Measurements from ENCODE around the gene ZNF467.

ZNF467 gene

GRCh38 chr7:149734791-149735075 is 38.7 kb downstream of the ZNF467 start:
- in situ Hi-C loops (cut with HindIII; ENCODE audit: low sequenced_read_pairs) = no loop called here
- H3K4me3 ChIP-seq (ENCODE audit: low read depth, low read length) = no peak overlapping the region
- TF ChIP-seq, protein P1, sequence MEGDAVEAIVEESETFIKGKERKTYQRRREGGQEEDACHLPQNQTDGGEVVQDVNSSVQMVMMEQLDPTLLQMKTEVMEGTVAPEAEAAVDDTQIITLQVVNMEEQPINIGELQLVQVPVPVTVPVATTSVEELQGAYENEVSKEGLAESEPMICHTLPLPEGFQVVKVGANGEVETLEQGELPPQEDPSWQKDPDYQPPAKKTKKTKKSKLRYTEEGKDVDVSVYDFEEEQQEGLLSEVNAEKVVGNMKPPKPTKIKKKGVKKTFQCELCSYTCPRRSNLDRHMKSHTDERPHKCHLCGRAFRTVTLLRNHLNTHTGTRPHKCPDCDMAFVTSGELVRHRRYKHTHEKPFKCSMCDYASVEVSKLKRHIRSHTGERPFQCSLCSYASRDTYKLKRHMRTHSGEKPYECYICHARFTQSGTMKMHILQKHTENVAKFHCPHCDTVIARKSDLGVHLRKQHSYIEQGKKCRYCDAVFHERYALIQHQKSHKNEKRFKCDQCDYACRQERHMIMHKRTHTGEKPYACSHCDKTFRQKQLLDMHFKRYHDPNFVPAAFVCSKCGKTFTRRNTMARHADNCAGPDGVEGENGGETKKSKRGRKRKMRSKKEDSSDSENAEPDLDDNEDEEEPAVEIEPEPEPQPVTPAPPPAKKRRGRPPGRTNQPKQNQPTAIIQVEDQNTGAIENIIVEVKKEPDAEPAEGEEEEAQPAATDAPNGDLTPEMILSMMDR (IDR thresholded peaks at IDR 0.05; ENCODE audit: low read depth, low read length) = no peak
- no peak for DNase-seq (ENCODE audit: low read depth, low spot score)

DNA sequence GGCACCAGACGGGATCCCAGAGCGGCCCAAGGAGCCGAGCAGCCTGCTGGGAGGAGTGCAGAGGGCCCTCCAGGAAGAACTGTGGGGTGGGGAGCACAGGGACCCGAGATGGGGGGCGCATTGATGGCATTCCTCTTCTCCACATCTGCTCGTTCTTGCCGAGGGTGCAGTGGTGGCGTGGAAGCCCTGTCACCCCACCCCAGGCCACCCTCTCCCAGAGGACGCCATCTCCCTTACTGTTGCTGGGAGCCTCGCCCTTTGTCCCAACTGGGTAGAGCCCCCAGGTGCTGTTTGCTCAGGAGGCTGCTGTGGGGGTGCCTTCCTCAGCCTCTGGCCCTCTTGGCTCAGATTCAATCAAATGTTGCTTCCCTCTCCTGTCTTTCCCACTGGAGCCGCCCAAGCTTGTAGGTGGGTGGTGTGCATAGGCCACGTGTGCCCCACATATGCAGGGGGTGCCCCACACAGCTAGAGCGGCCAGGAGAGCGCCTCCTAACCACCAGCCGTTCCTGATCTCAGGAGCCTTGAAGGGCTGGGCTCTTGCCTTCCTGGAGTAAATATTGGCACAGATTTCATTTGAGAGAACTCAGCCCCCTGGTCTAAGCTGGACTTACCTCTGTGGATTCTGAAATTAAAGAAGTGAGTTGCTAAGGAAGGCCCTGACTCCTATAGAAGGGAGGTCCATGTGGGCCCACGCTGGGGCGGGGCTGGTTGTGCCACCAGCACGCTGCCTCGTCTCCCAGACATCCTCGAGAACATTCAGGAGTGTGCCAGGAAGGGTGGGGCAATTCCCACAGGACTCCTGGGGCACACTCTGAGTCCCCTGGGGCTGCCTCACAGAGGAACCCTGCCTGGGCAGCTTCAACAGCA is 39.2 kb downstream of the ZNF467 start:
- in situ Hi-C loops (cut with HindIII; ENCODE audit: low sequenced_read_pairs) = no loop called here
- no peak overlapping the region for H3K4me3 ChIP-seq (ENCODE audit: low read depth, low read length)
- DNase-seq (ENCODE audit: low read depth, low spot score) = no peak
- TF ChIP-seq, protein P1 (IDR thresholded peaks at IDR 0.05; ENCODE audit: low read depth, low read length) = no peak

GRCh38 chr7:149733131-149733923 is 40.1 kb downstream of the ZNF467 start:
- TF ChIP-seq, protein P1 (IDR thresholded peaks at IDR 0.05; ENCODE audit: low read depth, low read length) = no peak
- in situ Hi-C loops (cut with HindIII; ENCODE audit: low sequenced_read_pairs) = no loop called here
- H3K4me3 ChIP-seq (ENCODE audit: low read depth, low read length) = no peak overlapping the region
- DNase-seq (ENCODE audit: low read depth, low spot score) = no peak

DNA sequence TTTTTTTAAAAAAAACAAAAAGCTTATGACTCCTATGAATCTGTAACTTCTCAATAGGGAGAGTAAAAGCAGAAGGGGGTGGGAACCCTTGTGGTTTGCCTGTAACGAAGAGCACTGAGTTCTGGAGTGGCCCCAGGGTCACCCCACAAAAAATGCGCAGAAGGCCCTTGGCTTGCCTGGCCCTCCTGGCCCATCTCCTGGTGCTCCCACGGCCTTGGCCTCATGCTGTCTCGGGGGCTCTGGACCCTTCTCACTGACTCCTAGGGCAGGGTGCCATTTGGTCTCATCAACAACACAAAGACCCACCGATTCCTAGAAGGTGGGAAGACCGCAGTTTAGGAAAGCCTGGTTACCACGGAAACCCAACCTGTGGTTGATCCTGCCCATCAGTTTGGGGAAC is 40.8 kb downstream of the ZNF467 start:
- in situ Hi-C loops (cut with HindIII; ENCODE audit: low sequenced_read_pairs) = no loop called here
- TF ChIP-seq, protein P1 (IDR thresholded peaks at IDR 0.05; ENCODE audit: low read depth, low read length) = no peak
- H3K4me3 ChIP-seq (ENCODE audit: low read depth, low read length) = no peak overlapping the region
- DNase-seq (ENCODE audit: low read depth, low spot score) = no peak

- DNase-seq (ENCODE audit: low read depth, low spot score) = no peak
- no peak overlapping the region for H3K4me3 ChIP-seq (ENCODE audit: low read depth, low read length)
- in situ Hi-C loops (cut with HindIII; ENCODE audit: low sequenced_read_pairs) = no loop called here
- TF ChIP-seq, protein P1 (IDR thresholded peaks at IDR 0.05; ENCODE audit: low read depth, low read length) = no peak
These were observed 41.3 kb downstream of the ZNF467 start for GRCh38 chr7:149732111-149732561.

DNA sequence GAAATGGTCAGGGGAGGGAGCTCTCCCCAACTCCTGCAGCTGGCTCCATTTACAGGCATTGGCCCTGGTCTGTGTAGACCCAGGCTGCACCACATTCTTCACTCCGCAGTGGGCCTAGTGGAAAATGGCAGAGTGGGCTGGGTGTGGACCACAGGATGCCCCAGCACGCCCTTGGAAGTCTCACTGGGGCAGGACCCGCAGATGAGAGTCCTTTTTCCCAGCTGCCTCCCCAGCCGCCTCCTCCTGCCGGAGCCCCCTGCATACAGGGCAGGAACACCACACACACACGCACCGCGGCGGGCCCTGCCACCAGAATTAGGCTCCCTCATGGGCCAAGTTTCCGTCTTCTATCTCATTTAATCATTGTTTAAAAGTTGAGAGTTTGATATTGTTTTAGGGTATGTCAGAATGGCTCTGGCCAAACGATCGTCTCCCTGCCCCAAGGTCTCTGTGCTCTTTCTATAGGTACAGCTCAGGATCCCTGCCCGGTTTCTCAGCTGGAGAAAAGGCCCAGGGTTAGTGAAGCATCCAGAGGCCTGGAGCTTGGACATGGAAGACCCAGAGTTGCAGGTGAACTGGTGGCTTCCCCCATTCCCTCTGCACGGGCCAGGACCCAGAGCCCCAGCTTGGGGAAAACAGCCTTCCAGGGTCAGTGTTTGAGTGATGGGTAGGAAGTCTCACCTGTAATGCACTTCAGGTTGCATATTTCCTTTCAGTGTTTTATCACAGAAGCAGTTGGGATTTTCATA is 42.0 kb downstream of the ZNF467 start:
- in situ Hi-C loops (cut with HindIII; ENCODE audit: low sequenced_read_pairs) = no loop called here

More for the DNA sequence above, 42.0 kb downstream of the ZNF467 start:
- no peak for DNase-seq (ENCODE audit: low read depth, low spot score)
- TF ChIP-seq, protein P1 (IDR thresholded peaks at IDR 0.05; ENCODE audit: low read depth, low read length) = no peak
- no peak overlapping the region for H3K4me3 ChIP-seq (ENCODE audit: low read depth, low read length)
